Subcutaneous abdominal adipose tissue (tissue), 5 donors: ENCODE data around the gene GATD1.

Experiments
- H3K27ac ChIP-seq: one replicate; pipeline ENCODE4 v1.7.0; 2013; ENCODE audit warnings: low read depth, mild to moderate bottlenecking, inconsistent platforms, low read length, moderate library complexity
- H3K27me3 ChIP-seq, 5 donors: one replicate each; pipeline ENCODE4 v1.7.0; 2013; ENCODE audit warnings: low read length in 5 of 5, inconsistent platforms in 1 of 5; ENCODE audit not compliant: control insufficient read depth in 5 of 5, insufficient read depth in 4 of 5
- H3K36me3 ChIP-seq, 5 donors: one replicate each; pipeline ENCODE4 v1.7.0; 2013; ENCODE audit warnings: low read length in 5 of 5; ENCODE audit not compliant: control insufficient read depth in 5 of 5, insufficient read depth in 5 of 5
- H3K4me1 ChIP-seq, 5 donors: one replicate each; pipeline ENCODE4 v1.7.0; 2013; ENCODE audit warnings: low read length in 5 of 5, mild to moderate bottlenecking in 3 of 5, moderate library complexity in 1 of 5; ENCODE audit not compliant: control insufficient read depth in 5 of 5, insufficient read depth in 5 of 5
- H3K4me3 ChIP-seq, 5 donors: one replicate each; pipeline ENCODE4 v1.7.0; 2013; ENCODE audit warnings: low read length in 5 of 5, low read depth in 1 of 5
- H3K9ac ChIP-seq, 5 donors: one replicate each; pipeline ENCODE4 v1.7.0; 2013; ENCODE audit warnings: low read length in 5 of 5, mild to moderate bottlenecking in 4 of 5, moderate library complexity in 3 of 5
- H3K9me3 ChIP-seq, 5 donors: one replicate each; pipeline ENCODE4 v1.7.0; 2013; ENCODE audit warnings: low read length in 5 of 5; ENCODE audit not compliant: control insufficient read depth in 5 of 5
- donor health status: healthy.
- donor health status: healthy.
- donor health status: healthy.
- donor health status: healthy.
- donor health status: healthy.

The GATD1 gene

DNA sequence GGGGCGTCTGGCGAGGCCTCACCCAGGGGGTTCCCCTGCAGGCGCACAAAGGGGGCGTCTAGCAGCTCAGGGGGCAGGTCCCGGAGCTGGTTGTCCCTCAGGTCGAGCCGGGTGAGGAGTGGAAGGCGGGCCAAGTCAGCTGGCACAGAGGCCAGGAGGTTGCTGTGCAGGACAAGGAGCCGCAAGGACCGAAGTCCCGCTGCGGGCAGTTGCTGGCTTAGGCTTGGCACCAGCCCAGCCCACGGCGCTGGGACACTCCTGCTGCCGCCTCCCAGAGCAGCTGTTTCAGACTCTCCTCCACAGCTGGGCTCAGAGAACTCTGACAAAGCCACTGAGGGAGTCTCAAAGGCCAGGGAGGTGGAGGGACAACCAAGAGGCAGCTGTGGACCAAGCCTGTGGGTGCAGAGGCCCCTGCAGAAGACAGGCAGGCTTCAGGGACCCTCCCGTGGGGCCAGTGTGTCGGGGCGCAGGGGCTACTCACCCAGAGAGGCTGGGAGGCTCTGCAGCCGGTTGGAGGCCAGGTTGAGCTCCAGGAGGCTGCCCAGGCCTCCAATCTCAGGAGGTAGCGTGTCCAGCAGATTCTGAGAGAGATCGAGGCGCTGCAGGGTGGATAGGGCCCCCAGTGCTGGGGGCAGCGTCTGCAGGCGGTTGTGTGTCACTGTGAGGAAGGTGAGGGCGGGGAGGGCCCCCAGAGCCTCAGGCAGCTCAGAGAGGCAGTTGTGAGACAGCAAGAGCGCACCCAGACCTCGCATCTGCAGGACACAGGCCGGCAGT lies 25.6 kb upstream of the GATD1 start:
- Histone ChIP-seq H3K4me3 (no peak overlapping the region), H3K27ac (no peak overlapping the region), H3K4me1 (peaks cover 0 to 20% (median 19%) of the 10 kb centered on the region in 5 donors), H3K27me3 (no peaks in the 10 kb centered on the region), H3K36me3 (peaks cover 0 to 44% (median 23%) of the 10 kb centered on the region in 5 donors), H3K9me3 (no peaks in the 10 kb centered on the region), H3K9ac (no peak overlapping the region)

DNA sequence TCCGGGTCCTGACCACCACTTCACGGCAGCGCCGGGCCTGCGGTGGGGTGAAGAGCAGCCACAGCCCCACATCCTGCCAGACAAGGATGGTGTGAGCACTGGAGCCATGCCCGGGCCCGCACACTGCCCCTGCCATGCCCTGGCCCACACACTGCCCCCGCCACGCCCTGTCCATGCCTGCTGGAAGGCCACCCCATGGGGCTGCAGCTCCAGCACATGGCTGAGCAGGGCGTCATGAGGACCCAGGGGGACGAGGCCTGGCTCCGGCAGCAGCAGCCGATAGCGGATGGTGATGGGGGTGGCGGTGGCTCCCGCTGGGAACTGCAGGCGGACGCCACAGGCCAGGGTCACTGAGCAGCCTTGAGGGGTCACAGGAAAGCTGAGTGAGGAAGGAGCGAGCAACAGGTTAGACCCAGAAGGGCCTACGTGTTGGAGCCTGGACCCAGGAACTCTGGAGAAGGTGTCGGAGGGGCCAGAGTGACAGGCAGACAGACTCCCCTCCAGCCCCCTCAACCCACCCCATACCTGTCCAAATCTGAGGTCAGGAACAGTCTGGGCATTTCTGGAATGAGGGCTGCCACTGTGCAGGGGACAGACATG lies 24.8 kb upstream of the GATD1 start:
- Histone ChIP-seq H3K27ac (no peak overlapping the region), H3K9me3 (no peaks in the 10 kb centered on the region), H3K27me3 (no peaks in the 10 kb centered on the region), H3K36me3 (peaks cover 0 to 44% (median 23%) of the 10 kb centered on the region in 5 donors), H3K9ac (no peak overlapping the region), H3K4me1 (peaks cover 0 to 28% (median 25%) of the 10 kb centered on the region in 5 donors), H3K4me3 (no peak overlapping the region)

- no peak overlapping the region for H3K27ac ChIP-seq
- no peak overlapping the region for H3K9ac ChIP-seq
- peaks cover 1 to 37% (median 34%) of the 10 kb centered on the region in 5 donors for H3K4me1 ChIP-seq
- H3K27me3 ChIP-seq: no peaks in the 10 kb centered on the region
- no peaks in the 10 kb centered on the region for H3K9me3 ChIP-seq
- no peak overlapping the region for H3K4me3 ChIP-seq
- peaks cover 0 to 44% (median 23%) of the 10 kb centered on the region in 5 donors for H3K36me3 ChIP-seq
Observed at GRCh38 chr11:801097-801780, 24.0 kb upstream of the GATD1 start.

GRCh38 chr11:800473-800872 lies 23.2 kb upstream of the GATD1 start:
- H3K27me3 ChIP-seq: no peaks in the 10 kb centered on the region
- H3K4me1 ChIP-seq: peaks cover 1 to 41% (median 39%) of the 10 kb centered on the region in 5 donors
- H3K36me3 ChIP-seq: peaks cover 0 to 44% (median 23%) of the 10 kb centered on the region in 5 donors
- no peaks in the 10 kb centered on the region for H3K9me3 ChIP-seq
- no peak overlapping the region for H3K4me3 ChIP-seq
- H3K9ac ChIP-seq: no peak overlapping the region
- H3K27ac ChIP-seq: no peak overlapping the region

DNA sequence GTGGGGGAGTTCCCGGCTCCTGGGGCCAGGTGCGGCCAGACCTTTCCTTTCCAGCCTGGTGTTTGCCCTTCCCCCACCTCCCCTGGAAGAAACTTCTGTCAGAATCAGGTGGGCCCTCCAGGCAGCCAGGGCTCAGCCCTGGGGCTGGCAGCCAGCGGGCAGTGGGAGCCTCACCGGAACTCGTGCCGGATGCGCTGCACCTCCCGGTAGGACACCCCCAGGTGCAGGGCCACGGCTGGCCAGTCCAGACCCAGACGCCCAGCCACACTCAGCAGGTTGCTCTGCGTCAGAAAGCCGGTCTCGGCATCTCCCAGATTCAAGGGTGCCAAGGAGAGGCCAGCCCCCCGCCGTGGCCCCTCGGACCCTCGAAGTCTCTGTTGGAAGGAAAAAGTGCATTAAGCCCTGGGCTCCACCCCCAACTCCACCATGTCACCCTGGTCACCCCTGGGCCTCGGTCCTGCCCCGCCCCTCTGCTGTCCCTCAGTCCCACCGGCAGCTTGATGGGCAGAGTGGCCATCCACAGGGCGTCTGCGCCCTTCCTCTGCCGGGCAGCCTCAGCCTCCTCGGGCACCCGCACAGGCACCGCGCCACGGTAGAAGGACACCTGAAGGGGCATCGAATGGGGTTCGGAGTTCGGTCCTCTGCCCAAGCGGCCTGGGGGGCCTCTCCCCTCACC lies 22.5 kb upstream of the GATD1 start:
- H3K27me3 ChIP-seq: no peaks in the 10 kb centered on the region
- no peaks in the 10 kb centered on the region for H3K9me3 ChIP-seq
- H3K4me3 ChIP-seq: no peak overlapping the region
- H3K27ac ChIP-seq: no peak overlapping the region
- H3K9ac ChIP-seq: no peak overlapping the region
- H3K36me3 ChIP-seq: peaks cover 0 to 44% (median 23%) of the 10 kb centered on the region in 5 donors
- peaks cover 1 to 45% (median 43%) of the 10 kb centered on the region in 5 donors for H3K4me1 ChIP-seq

DNA sequence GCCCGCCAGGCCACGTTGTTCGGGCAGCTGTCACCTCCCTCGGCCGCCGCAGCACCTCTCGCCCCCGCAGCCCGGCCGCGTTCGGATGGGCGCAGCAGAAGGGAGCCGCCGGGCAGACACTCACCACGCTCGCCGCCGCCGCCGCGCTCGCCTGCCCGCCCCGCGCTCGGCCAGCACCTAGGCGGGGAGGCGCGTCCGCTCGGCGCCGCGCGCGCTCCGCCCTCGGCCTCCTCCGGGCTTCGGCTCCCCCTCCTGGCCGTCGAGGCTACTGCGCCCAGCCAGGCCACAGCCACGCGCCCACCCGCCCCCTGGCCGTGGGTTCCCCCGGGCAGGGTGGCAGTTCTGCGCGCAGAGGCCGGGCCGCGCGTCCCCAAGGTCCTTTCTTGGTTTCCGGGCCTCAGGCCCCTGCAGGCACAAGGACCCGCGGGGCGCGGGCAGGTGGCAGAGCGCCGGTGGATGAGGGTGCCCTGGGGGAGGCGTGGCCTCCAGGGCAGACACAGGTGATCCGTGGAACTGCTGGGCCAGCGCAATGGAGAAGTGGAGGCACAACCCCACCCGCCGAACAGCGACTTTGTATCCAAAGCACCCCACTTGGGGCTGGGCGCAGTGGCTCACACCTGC lies 20.9 kb upstream of the GATD1 start, which contains the start of gene SLC25A22:
Gene SLC25A22 (minus strand): TSS at position 189 of the 621 bp plus-strand sequence. CDS start 3,275 bp downstream, outside the sequence.
- H3K4me3 ChIP-seq: peak within 1 kb of the TSS; percentile 56 to 80 (median 71)
- no peaks in the 10 kb centered on the region for H3K27me3 ChIP-seq
- peaks cover 1 to 50% (median 35%) of the 10 kb centered on the region in 5 donors for H3K4me1 ChIP-seq
- no peaks in the 10 kb centered on the region for H3K9me3 ChIP-seq
- peak within 1 kb of the TSS; percentile 8 to 78 (median 52) for H3K9ac ChIP-seq
- H3K27ac ChIP-seq: peak within 1 kb of the TSS; percentile 69
- H3K36me3 ChIP-seq: peaks cover 0 to 42% (median 23%) of the 10 kb centered on the region in 5 donors

GRCh38 chr11:797296-798092 lies 20.2 kb upstream of the GATD1 start:
- Histone ChIP-seq H3K4me3 (peak overlapping the region; percentile 56 to 80 (median 71)), H3K9me3 (no peaks in the 10 kb centered on the region), H3K9ac (peak overlapping the region; percentile 8 to 78 (median 52)), H3K36me3 (peaks cover 0 to 36% (median 22%) of the 10 kb centered on the region in 5 donors), H3K27me3 (no peaks in the 10 kb centered on the region), H3K27ac (peak overlapping the region; percentile 69), H3K4me1 (peaks cover 1 to 50% (median 35%) of the 10 kb centered on the region in 5 donors)

- H3K36me3 ChIP-seq: peaks cover 0 to 36% (median 20%) of the 10 kb centered on the region in 5 donors
Observed at GRCh38 chr11:796565-797295, 19.4 kb upstream of the GATD1 start.

More at GRCh38 chr11:796565-797295, 19.4 kb upstream of the GATD1 start:
- H3K27me3 ChIP-seq: no peaks in the 10 kb centered on the region
- H3K4me3 ChIP-seq: peak overlapping the region; percentile 71 to 80 (median 75)
- peaks cover 1 to 50% (median 35%) of the 10 kb centered on the region in 5 donors for H3K4me1 ChIP-seq
- H3K9ac ChIP-seq: peak overlapping the region in 4 of 5 donors; percentile 29 to 78 (median 62)
- no peaks in the 10 kb centered on the region for H3K9me3 ChIP-seq
- H3K27ac ChIP-seq: peak overlapping the region; percentile 69
